Fibroblast of skin of abdomen (primary cell): Measurements from ENCODE around the gene TNFRSF6B.
A peak's percentile ranks its signal among the peaks of the same experiment; 100 is the strongest.

Experiments used
- DNase-seq: peaks from one replicate; pipeline ENCODE4 v3.0.0-alpha.2; 2013

TNFRSF6B gene

DNA sequence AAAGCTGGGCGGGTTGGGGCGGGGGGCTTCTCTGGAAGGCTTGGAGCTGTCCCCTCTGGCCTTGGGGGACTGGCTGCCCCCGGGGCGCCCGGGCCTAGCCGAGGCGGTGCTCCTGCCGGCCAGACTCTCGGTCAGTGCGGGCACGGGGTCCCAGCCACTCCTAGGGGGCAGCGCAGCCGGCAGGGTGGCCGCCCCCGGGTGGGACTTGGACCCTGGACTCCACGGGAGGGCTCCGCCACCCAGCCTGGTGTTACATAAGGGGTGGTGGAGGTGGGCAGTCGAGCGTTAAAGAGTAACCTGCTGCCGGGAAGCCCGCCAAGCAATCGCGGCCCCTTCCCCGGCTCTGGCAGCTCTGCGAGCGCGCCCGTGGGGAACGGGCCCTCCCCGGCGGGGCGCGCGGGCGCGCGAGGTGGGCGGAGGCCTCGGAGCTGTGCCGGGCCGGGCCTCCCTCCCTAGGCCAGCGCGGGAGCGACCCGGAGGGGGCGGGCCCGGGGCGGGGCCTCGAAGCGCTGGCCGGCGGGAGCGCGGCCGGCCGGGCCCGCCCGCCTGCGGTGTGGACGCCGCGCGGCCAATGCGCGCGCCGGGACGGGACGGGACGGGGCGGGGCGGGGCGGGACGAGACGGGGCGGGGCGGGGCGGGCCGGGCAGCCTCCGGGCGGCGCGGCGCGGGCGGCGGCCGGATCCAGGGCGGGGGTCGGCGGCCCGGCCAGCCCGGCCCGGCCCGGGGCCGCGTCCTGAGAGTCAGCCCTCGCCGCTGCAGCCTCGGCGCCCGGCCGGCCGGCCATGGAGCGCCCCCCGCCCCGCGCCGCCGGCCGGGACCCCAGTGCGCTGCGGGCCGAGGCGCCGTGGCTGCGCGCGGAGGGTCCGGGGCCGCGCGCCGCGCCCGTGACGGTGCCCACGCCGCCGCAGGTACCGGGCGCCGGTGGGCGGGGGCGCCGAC is 42.9 kb downstream of the TNFRSF6B start, which contains the start of gene SLC2A4RG:
Gene SLC2A4RG (plus strand): TSS at position 647 of the 940 bp plus-strand sequence. CDS start 137 bp downstream, at position 784.
- peak; percentile 80 for DNase-seq

GRCh38 chr20:63740070-63740626 is 43.7 kb downstream of the TNFRSF6B start:
- peak; percentile 45 for DNase-seq

DNA sequence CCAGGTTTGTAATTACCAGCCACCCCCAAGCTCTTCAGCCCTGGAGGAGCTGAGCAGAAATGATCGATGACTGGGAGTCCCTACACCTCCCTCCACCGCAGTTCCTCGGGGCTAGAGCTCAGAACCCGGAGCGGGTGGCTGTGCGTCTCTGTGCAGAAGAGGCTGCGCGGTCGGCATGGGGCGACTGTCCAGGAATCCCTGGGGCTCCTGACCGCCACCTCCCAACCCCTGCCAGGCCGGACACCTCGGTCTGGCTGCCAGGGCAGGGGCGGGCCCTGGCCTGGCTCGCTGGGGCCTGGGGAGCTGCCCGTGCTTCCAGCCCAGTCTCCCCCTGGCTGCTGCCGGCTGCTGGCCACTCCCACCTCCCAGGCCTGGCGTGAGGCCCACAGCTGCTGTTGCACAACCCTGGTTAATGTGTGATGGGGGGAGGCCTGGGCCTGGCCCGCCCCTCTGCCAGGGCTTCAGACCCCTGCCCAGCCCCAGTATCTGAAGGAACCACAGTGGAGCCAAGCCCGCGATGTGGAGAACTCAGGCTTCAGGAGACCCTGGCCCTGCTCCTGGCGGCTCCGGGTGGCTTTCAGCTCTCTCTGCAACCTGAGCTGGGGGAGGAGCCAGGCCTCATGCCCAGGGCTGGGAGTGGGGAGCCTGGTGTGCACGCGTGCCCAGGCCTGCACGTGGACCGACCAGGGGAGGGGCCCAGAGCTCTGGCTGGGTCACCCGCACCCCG is 44.3 kb downstream of the TNFRSF6B start:
- peak; percentile 87 for DNase-seq

- no peak for DNase-seq
These were observed 44.9 kb downstream of the TNFRSF6B start for GRCh38 chr20:63741354-63741675.

DNA sequence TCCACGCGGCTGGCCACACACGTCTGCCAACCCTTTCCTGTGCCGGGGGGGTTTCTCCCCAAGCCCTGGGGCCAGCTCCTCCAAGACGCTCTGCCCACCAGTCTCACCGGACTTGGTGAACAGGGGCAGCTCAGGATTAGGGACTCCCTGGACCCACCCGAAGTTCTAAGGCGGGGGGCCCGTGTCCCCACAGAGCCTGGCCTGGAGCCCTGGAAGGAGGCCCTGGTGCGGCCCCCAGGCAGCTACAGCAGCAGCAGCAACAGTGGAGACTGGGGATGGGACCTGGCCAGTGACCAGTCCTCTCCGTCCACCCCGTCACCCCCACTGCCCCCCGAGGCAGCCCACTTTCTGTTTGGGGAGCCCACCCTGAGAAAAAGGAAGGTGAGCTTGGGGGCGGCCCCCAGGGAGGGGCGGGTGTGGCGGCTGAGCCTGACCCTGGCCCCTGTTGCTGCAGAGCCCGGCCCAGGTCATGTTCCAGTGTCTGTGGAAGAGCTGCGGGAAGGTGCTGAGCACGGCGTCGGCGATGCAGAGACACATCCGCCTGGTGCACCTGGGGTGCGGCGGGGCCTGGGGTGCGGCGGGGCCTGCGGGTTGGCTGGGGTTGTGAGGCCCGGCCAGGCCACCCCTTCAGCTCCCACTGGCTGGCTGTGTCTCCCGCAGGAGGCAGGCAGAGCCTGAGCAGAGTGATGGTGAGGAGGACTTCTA is 45.4 kb downstream of the TNFRSF6B start:
- DNase-seq: no peak

GRCh38 chr20:63742381-63743024 is 46.1 kb downstream of the TNFRSF6B start:
- no peak for DNase-seq

GRCh38 chr20:63743210-63743970 is 46.9 kb downstream of the TNFRSF6B start:
- no peak for DNase-seq

DNA sequence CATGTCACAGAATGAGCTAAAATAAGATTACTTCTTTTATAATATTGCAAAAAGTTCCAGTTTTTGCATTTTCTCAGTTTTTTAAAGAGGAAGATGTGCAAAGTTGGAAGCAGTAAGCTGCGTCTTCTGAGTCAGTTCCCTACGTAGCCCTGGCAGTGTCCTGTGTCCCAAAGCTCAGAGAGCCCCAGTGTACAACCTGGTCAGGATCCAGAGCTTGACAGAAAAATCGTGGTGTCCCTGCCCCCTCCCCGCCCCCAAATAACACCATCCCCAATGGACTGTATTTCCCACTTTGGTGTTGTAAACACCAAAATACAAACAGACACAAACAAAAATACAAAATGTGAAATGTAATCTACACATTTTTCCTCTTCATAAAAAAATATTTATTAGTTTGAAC is 47.7 kb downstream of the TNFRSF6B start:
- DNase-seq: no peak

GRCh38 chr20:63744574-63745423 is 48.3 kb downstream of the TNFRSF6B start:
- no peak for DNase-seq

DNA sequence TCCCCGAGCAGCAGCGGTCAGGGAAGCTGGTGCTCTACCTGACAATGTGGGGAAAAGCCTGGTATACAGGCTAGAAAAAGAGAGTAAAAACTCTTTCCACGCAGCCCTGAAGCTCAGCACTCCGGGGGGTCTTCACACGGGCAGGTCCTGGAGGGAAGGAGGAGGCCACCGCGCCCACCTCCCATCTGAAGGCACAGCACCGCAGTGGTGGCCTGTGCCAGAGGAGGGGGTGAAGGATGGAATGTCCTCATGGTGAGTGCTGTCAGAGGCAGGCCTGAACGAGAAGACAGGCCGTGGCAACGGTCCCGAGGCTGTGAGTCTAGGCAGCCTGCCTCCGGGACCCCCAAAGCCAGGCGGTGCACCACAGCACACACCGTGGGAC is 49.0 kb downstream of the TNFRSF6B start:
- DNase-seq: no peak

DNA sequence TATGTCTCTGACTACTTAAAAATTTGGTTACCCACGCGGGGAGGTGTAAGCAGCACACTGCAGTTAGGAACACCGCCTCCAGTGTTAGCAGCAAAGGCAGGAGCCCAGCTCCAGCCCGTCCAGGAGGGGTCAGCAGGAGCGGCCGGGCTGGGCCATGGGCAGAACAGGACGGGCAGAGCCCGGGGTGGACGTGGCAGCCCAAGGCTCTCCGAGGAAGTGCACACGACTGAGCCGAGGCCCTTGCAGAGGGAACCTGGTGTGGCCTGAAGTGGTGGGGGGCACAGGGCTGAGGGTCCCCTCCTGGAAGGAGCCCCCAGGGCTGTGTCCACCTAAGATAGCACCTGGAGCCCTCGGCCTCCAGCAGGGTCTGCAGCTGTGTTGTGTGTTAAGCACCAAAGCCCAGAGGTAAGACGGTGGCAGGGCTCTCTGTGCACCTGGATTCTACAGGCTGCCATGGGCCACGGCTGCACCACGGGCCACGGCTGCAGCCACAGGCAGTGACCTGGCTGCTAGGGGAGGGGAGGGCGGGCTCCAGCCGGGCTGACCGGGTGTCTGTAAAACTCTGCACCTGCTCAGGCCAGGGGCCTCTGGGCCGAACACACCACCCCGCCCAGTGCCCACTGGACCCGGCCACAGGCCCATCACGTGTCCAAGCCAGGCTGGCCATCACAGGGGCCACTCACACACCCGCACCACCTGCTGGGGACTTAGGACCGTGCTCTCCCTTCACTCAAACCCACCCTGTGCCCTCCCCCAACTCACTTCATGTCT is 49.7 kb downstream of the TNFRSF6B start:
- DNase-seq: no peak

DNA sequence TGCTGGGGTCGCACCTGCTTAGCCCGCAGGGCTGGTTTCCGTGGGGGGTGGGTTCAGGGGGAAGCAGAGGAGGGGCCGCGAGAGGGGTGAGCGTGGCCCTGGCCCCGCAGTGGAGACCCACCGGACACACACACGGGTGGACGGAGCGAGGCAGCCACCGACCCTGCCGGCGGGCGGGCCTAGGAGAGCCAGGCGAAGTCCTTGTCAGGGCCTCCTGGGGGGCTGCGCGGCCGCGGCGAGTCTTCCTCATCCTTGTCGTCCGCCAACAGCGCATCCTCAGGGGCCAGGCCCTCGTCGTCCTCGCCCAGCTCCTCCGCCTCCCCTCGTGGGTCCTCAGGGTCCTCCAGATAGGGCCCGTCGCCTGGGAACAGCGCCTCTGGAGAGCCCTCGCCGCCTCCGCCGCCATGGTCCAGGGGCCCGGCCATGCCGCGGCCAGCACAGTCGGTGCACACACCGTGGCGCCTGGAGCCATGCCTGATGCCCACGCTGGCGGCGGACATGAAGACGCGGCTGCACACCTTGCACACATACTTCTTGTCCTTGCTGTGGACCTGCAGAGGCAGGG is 50.4 kb downstream of the TNFRSF6B start:
- DNase-seq: no peak

- no peak for DNase-seq
These were observed 51.2 kb downstream of the TNFRSF6B start for GRCh38 chr20:63747622-63748069.
